Amygdala (tissue), 56 donors: Measurements from ENCODE around the gene GRIN2A.
"Not testable (repeated sequence)": the region's sequence is repeated elsewhere in the genome, so short reads cannot be mapped to it uniquely, and the experiment has no call there.

Experiments used
- DNase-seq, 56 donors: peaks; one replicate each; lab custom pipeline; 2025; lab: John Stamatoyannopoulos, UW

The GRIN2A gene

GRCh38 chr16:9885876-9886275, 296.4 kb downstream of the GRIN2A start:
- DNase-seq: no peak

DNA sequence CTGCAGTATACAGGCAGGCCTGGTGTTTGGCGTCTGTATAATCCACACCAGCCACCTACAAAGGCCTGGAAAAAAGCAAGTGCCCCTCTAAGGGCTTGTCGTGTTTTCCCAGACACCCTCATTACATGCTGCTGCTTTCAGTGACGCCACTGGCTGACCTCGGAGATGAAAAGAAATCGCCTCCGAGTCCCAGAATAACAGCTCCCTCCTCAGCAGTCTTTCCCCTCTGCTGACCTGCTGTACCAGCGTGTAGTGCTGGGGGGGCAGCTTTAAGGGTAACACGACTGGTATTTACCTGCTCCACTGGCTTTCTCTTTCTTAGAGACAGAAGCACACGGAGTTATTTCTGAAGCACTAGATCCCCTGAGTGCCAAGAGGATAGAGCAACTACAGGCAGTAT, 296.8 kb downstream of the GRIN2A start:
- DNase-seq: peak in 7 of 56 donors; percentile 3 to 24 (median 14)

DNA sequence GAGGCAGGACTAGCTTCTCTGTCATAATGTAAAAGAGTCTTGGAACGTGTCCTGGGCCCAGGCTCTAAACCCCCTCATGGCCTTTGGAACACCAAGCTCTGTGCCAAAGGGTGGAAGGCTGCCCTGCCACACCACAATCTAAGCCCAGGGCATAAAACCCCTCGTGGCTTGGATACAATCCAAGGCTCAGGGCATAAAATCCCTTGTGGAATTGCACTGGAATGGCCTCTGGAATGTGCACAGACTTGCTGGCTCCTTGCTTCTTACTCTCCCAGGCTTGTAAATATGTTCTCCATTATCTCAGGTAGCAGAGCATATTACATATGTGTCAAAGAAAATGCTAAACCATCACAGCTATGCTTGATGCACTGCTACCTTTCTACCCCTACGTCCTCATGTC, 306.2 kb downstream of the GRIN2A start:
- DNase-seq: not testable (repeated sequence)

DNA sequence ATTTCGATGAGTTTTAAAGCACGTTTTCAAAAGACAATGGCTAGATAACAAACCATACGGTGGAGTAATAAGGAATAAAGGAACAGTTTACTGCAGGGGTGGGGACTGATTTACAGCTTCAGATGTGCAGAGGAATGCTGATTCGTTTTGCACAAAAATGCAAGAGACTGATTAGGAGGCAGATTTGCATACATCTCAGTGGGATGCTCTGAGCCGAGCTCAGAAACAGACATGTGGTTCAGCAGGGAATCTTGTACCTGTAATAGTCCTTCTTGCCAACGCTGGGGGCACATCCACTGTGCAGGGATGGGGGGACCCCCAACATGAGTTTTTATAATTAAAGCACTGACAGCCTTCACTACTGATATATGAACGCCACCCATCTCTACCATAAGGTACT, 308.0 kb downstream of the GRIN2A start:
- DNase-seq: no peak

DNA sequence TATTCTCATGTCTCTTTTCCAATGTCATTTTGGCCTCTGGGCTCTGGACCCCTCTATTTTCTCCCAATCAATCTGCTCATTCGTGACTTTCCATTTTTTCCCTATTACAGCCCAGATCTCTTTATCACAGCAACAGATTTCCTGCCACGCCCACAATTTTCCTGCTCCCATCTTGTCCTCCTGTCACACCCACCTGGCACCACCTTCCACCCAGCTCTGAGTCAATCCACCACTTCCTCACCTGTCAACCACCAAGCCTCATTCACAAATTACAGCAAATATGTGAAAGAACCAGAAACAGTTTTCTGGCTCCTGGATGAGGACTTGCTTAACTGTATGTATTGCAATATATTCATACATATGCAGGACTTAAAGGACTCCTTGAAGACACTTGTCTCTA, 311.3 kb downstream of the GRIN2A start:
- no peak for DNase-seq

DNA sequence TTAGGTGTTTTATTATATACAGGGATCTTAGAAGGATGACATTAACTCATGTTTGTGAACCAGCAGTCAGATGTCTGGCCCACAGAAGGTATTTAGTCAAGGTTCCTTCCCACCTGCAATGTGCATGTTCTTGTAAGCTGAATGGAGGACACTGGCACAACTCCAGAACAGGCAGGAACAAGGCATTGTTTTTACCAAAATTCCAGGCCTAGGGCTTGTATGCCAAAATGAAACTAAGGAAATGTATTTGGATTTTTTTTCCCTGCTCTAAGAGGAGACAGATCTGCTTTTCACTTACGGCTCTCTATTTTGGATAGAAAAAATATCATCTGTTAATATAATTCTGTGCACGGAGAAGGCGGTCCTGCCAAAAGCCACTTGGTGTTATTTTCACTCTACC, 312.5 kb downstream of the GRIN2A start:
- DNase-seq: no peak

GRCh38 chr16:9868606-9869149, 313.6 kb downstream of the GRIN2A start:
- no peak for DNase-seq

DNA sequence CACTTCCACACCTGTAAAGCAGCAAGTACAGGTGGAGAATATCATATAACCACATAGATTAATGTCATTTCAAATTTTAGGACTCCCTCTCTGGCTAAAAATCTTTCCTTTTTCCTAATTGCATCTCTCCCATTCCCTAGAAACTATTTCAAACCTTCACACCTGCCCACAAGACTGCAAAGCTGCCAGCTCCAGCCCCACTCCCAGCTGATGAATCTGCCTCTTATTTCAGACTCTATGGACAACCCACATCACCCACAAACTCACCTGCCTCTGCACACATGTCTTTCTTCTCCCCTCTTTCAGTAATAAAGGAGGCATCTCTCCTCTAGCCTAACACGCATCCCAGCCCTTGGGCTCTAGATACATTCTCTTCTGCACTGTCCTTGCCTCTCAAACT, 315.1 kb downstream of the GRIN2A start:
- DNase-seq: peak in 8 of 56 donors; percentile 6 to 43 (median 14)

DNA sequence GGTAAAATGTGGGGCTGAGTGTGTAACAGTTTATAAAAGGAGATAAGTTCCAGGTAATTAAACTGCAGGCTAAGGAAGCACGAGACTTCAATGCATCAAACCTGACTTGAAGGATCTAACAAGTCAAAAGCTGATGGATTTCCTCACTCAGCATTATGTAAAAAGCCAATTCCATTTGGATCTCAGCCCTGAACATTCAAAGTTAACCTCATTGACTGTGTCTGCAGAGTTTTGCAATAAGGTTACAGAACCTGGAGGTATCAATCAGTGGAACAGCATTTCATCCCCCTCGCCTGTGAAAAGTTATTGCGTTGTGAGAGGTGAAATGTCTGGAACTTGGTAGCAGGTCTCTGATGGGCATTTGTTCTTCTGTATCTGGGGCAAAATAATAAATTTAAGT, 317.8 kb downstream of the GRIN2A start:
- no peak for DNase-seq

- no peak for DNase-seq
Measured at GRCh38 chr16:9862327-9862726, 319.9 kb downstream of the GRIN2A start.

DNA sequence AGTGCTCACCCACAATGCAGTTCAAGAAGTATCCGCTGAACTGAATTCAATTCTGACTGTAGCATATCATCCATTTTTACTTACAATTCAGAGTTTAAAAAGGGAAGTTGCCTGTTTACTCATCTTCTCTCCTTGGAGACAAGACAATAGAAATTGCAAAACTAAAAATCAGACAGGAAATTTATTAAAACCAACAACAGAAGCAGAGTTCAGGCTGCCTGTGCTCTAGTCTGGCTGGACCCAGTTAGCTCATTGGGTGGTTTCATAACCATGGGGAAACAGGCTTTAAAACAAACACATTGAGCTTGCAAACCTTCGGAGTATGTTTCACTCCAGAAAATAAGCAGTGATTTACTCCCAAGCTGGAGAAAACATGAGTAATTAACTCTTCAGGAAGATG, 321.4 kb downstream of the GRIN2A start:
- no peak for DNase-seq

DNA sequence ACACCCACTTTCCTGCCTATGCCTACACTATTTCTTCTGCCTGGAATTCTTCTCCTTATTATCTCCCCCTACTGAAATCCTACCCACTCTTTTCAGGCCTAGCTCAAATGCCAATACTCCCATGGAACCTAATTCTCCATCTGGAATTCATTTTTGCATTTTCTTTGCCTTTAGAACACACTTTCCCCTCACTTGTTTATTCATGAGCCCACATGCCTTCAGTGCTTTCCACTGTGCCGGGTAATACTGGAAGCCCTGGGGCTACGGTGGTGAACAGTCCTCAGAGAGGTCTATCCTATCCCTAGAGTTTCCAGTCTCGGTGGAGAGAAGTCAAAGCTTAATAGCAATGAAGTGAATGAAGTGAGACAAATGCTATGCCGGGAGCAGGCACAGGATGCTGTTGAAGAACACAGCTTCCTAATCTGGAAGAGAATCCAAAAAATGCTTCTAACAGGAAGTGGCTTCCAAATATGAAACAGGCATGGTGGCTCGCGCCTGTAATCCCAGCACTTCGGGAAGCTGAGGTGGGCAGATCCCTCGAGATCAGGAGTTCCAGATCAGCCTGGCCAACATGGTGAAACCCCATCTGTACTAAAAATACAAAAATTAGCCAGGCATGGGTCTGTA, 322.4 kb downstream of the GRIN2A start:
- no peak for DNase-seq

DNA sequence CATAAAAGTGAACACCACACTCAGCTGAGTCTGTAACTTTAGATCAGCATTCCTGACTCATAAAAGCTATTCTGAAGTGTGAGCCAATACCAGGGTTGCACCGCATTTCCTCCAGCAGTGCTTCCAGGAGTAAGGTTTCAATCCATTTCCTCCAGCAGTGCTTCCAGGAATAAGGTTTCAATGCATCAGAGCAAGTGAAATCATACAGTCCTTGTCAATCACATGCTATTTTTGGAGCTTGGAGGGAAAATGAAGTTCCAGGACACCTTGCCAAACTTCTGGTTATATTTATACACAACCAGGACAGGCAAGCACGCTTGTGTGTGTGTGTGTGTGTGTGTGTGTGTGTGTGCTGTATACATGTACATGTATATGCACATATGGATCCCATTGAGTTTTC, 327.6 kb downstream of the GRIN2A start:
- no peak for DNase-seq

DNA sequence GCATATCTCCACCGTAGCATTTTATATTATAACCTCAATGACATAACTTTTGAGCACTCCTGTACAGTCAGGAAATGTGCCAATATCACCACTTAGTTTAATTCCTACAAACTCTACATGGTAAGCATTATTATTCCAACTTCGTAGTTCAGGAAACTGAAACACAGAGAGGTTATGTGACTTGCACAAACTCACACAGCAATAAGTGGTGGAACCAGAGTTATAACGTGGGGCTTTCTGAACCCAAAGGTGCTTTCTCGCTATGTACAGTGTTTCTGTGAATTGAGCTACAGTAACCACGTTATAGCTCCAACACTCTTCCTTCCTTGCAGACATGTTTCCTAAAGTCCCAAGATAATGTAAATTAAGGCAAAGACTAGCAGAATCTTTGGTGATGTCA, 330.2 kb downstream of the GRIN2A start:
- DNase-seq: no peak

DNA sequence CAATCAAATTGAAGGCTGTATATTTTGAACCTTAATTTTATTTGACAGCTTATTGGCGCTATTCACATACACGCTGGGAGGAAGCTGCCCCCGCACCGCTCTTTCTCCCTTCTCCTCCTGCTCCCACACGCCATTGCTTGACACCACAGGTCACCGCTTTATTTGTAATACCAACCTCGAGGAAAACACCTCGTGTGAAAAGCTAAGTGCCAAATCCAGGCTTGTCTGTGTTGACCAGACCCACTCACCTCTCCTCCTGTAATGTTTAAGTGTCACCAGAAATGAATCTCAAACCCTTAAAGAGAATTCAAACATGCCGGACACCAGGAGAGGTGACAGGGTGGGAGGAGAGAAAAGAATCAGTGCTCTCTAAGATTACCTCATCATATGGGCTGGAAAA, 331.4 kb downstream of the GRIN2A start:
- DNase-seq: no peak

DNA sequence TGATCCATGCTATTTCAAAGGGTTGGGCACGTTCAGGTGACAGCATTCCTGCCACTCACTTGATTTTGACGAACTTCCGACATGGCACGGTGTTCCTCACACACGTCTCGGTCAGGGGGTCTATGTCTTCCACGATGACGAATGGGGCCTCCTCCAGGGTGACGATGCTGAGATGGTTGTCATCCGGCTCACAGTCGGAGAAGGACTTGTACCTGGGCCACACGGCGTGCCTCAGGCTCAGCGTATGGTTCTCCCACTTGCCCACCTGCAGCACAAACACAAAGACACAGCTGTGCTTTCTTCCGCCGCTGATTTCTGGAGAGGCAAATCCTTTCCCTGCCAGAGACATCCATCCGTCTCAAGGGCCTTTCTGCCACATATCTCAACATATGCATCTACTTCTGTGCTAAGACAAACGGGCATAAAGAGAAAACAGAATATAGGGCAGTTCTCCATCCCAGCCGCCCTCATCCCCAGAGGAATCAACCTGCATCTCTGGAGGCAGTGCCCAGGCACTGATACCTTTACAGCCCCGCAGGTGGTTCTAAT, 332.5 kb downstream of the GRIN2A start:
- DNase-seq: no peak

- DNase-seq: no peak
Measured at GRCh38 chr16:9847146-9847545, 335.1 kb downstream of the GRIN2A start.

GRCh38 chr16:9846362-9847099, 335.7 kb downstream of the GRIN2A start:
- no peak for DNase-seq

- DNase-seq: no peak
Measured at GRCh38 chr16:9845661-9846361, 336.4 kb downstream of the GRIN2A start.

GRCh38 chr16:9844361-9844760, 337.9 kb downstream of the GRIN2A start:
- no peak for DNase-seq

- DNase-seq: no peak
Measured at GRCh38 chr16:9843424-9844018, 338.7 kb downstream of the GRIN2A start.
